HG03354 (cell line): ENCODE data around the gene UBE2L6.
A peak's percentile ranks its signal among the peaks of the same experiment; 100 is the strongest.

Source experiments
- ATAC-seq: cut with Tn5 transposase; IDR thresholded peaks from one replicate; pipeline ENCODE4 v1.9.1; 2021; ENCODE audit warnings: mild to moderate bottlenecking; ENCODE audit not compliant: unreplicated experiment, poor library complexity, severe bottlenecking

Gene UBE2L6

GRCh38 chr11:57568330-57568766 lies 876 bp upstream of the UBE2L6 start:
- ATAC-seq, result peak; percentile 11

- peak; percentile 1 for ATAC-seq
These were observed 462 bp downstream of the UBE2L6 start for GRCh38 chr11:57566905-57567514.

- peak; percentile 67 for ATAC-seq
These were observed 1.2 kb downstream of the UBE2L6 start for GRCh38 chr11:57566005-57566904.

GRCh38 chr11:57562596-57562995 lies 4.9 kb downstream of the UBE2L6 start:
- no peak for ATAC-seq

- no peak for ATAC-seq
These were observed 7.3 kb downstream of the UBE2L6 start for GRCh38 chr11:57560146-57560545.

- ATAC-seq, result no peak
These were observed 11.4 kb downstream of the UBE2L6 start for GRCh38 chr11:57556041-57556440.

GRCh38 chr11:57555393-57555792 lies 12.1 kb downstream of the UBE2L6 start:
- ATAC-seq, result no peak

- ATAC-seq, result no peak
These were observed 15.0 kb downstream of the UBE2L6 start for GRCh38 chr11:57552479-57552878.

GRCh38 chr11:57551941-57552340 lies 15.5 kb downstream of the UBE2L6 start:
- no peak for ATAC-seq

GRCh38 chr11:57549983-57550382 lies 17.5 kb downstream of the UBE2L6 start:
- no peak for ATAC-seq

- peak; percentile 87 for ATAC-seq
These were observed 19.6 kb downstream of the UBE2L6 start for GRCh38 chr11:57547854-57548377.

- peak; percentile 64 for ATAC-seq
These were observed 20.5 kb downstream of the UBE2L6 start for GRCh38 chr11:57546869-57547475.

- ATAC-seq, result no peak
These were observed 21.0 kb downstream of the UBE2L6 start for GRCh38 chr11:57546451-57546850.

GRCh38 chr11:57545883-57546282 lies 21.6 kb downstream of the UBE2L6 start:
- no peak for ATAC-seq

GRCh38 chr11:57544566-57544965 lies 22.9 kb downstream of the UBE2L6 start:
- ATAC-seq, result no peak

GRCh38 chr11:57543593-57543992 lies 23.9 kb downstream of the UBE2L6 start:
- no peak for ATAC-seq

GRCh38 chr11:57542582-57542981 lies 24.9 kb downstream of the UBE2L6 start:
- ATAC-seq, result no peak

- no peak for ATAC-seq
These were observed 26.3 kb downstream of the UBE2L6 start for GRCh38 chr11:57541169-57541568.

- ATAC-seq, result no peak
These were observed 28.1 kb downstream of the UBE2L6 start for GRCh38 chr11:57539342-57539741.

GRCh38 chr11:57536947-57537619 lies 30.4 kb downstream of the UBE2L6 start, which contains the start of gene SMTNL1:
SMTNL1 (plus strand) TSS chr11:57537595; CDS start chr11:57542643, 5,048 bp downstream.
- no peak for ATAC-seq
